ENCODE measurements around the gene C2orf76.

C2orf76 gene

DNA sequence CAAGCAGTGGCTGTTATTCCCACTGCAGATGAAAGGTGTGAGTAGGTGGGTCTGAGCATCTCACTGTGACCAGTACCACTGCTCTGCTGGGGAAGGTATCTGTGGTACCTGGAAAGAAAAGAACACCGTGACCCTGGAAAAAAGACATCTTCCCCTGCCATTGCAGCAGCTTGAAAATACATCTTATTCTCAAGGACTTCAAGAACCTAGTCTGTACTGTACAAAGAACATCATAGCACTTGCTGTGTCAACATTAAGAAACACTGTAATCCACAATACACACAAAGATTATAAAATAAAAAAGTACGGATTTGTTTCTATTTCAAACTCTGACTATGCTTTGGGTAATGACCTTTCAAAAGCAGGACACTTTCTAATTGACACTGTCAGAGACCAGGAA is 28.9 kb downstream of the C2orf76 start:
- no peak for DNase-seq (ENCODE audit: low spot score)

DNA sequence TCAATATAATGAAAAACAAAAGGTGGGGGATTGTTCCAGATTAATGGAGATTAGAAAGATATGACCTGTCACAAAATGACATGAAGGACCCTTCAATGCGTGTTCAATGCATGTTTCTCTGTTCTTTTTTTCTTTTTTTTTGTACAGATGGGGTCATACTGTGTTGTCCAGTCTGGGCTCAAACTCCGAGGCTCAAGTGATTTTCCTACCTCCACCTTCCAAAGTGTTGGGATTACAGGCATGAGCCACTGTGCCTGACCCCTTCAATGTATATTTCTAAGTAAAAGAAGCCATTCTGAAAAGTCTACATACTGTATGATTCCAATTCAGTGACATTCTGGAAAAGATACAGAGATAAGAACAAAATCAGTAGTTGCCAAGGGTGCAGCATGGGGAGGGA is 32.8 kb downstream of the C2orf76 start:
- no peak for DNase-seq (ENCODE audit: low spot score)

DNA sequence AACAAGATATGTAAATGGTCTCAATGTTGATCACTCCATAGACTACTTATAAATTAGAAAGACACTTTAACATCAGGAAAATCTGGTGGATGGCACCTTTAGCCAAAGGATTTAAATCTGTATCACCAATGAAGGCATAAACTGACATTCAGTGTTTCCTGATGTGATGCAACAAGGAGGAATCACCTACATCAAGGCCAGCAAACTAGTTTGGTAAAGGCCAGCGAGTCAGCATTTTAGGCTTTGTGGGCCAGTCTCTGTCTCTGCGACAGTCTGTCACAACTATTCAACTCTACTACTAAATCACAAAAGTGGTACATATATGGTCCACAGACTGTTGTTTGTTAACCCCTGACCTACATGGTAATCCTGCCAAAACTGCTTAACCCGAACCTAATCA is 33.3 kb downstream of the C2orf76 start:
- no peak for DNase-seq (ENCODE audit: low spot score)

DNA sequence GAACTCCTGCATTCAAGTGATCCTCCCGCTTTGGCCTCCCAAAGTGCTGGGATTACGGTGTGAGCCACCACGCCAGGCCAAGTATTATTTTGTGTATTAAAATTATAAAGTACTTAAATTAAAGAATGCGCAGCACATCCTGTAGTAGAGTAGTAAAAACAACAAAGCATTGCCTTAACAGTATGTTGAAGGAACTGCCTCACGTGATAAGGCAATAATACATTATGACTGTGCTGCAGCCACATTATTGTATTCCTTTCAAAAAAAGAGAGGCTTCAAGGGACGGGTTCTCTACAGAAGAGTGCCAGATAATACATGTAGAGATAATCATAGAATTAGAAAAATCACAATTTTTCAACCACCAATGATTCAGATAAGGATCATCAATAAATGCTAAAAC is 33.7 kb downstream of the C2orf76 start:
- DNase-seq (ENCODE audit: low spot score): no peak

DNA sequence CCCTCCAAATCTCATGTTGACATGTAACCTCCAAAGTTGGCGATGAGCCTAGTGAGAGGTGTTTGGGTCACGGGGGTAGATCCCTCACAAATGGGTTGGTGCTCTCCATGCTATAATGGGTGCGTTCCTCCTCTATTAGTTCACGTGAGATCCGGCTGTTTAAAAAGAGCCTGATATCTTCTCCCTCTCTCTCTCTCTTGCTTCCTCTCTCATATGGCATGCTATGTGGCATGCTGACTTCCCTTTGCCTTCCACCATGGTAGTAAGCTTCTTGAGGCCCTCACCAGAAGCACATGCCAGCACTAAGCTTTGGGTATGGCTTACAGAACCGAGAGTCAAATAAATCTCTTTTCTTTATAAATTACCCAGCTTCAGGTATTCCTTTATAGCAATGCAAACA is 39.2 kb downstream of the C2orf76 start:
- no peak for DNase-seq (ENCODE audit: low spot score)

DNA sequence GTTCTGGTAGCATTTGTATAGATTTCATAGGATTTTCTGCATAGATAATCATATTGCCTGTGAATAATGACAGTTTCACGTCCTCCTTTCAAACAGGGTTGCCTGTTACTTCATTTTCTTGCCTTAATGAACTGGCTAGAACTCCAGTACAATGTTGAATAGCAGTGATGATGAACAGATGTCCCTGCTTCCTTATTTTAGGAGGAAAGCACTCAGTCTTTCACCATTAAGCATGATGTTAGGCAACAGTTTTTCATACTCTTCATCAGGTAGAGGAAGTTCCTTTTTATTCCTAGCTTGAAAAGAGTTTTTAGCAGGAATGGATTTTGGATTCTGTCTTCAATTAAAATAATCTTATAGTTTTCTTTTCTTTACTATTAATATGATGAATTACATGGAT is 39.7 kb downstream of the C2orf76 start:
- DNase-seq (ENCODE audit: low spot score): no peak

DNA sequence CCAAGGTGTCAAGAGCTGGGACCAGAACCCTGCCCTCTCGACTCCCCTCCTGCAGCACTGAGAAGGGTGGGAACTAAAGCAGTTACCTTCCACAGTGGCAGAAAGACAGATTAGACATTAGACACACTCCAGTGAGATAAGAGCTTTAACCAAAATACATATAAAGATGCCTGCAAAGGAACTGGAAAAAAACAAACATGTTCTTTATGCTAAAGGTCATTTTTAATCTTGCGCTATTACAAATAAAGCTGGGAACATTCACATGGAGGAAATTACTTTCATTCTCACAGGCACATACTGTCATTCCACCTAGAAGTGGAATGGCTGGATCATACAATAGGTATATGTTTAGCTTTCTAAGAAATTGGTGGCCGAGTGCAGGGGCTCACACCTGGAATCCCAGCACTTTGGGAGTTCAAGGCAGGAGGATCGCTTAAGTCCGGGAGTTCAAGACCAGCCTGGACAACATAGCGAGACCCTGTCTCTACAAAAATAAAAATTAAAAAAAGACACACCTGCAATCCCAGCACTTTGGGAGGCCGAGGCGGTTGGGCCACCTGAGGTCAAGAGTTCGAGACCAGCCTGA is 41.9 kb downstream of the C2orf76 start:
- DNase-seq (ENCODE audit: low spot score): no peak

DNA sequence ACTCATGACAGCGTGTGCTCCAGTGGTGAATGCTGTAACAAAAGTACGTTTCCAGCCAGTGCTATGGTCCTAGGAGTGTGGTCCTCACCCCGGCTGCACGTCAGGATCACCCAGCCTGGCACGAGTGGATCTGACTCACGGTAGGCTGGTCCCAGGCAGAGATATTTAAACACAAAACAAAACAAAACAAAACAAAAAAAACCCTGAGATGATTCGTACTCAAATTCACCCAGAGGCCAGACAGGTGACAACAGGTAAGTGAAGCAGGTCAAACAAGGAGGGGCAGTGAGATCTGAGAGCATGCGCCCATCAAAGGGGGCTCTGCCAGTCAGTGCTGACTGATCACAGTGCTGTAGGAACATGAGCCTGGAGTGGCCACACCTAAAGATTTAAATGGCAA is 43.2 kb downstream of the C2orf76 start:
- no peak for DNase-seq (ENCODE audit: low spot score)

DNA sequence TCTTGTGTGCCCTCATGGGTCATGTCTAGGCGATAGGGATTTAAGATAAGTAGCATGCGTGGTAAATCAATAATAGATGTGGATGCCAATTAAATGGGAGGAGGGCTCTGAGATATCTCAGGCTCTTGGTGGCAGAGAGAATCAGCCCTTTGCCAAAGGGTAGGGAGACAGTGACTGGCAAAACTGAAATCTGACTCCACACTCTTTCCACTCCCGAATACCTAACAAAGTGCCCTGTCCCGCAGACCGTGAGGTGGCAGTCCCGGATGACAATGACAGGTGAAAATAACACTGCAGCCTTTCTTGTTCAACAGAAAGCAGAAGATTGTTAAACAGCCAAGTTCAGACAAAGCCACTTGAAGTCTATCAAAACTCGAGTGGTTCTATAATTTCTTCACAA is 47.0 kb downstream of the C2orf76 start:
- DNase-seq (ENCODE audit: low spot score): no peak

DNA sequence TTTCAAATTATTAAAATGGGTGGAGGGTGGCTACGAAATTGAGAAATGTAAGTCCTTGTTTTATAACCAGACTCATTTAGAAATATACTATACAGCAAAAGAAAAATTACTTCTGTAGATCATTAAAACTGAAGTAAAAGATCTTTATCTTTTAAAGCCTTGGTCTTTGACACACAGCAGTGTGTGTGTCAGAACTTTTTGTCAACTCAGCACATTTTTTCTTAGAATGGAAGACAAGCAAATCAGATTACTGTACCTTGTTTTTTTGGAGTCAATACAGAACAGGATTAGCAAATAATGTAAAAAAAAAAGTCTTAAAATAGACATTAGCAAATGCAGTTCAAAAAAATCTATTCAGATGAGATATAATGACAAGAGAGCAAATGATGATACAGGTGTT is 49.1 kb downstream of the C2orf76 start:
- no peak for DNase-seq (ENCODE audit: low spot score)

DNA sequence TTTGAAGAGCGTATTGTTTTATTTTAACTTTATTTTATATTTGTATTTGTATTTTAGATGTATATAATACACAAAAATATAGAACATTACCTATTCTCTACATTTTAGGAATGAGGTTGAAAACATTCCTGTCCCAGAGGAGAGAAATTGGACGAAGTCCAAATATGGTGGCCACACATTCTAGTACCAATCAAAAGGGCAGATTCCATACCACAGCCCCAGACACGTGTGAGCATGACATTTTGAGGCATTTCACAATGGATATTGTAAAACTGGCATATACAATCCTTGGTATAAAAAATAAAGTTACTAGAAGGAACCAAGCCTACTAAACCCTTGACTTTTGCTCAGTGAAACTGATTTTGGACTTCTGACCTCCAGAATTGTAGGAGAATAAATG is 50.6 kb downstream of the C2orf76 start:
- no peak for DNase-seq (ENCODE audit: low spot score)

DNA sequence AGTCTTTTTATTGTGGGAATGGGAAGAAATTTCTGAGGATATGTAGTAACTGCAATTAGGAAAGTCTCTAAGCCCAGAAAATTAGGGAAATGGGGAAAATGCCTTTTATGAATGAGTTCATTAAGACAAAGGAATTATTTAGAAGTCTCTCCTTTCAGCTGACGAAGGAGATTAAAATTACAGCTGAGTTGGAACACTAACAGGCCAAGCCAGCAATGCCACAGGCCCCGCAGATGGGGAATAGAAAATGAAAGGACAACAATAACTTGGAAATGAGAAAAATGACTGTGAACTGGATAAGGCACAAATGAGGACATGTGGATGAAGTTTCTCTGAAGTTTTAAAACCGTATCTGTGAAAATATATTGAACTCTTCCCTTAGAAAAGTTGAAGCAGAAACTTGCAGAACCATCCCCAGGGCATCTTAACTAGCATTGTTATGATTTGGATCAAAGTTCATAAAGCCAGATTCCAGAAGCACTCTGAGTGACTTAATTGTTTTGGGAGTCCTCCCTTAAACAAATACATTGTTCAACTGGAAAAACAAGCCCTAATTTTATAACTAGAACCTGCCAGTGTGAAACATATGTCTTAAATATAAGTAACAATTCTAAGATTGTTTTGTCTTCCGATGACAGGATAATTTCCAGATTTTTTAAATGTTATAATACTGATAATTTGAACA is 51.3 kb downstream of the C2orf76 start:
- no peak for DNase-seq (ENCODE audit: low spot score)

DNA sequence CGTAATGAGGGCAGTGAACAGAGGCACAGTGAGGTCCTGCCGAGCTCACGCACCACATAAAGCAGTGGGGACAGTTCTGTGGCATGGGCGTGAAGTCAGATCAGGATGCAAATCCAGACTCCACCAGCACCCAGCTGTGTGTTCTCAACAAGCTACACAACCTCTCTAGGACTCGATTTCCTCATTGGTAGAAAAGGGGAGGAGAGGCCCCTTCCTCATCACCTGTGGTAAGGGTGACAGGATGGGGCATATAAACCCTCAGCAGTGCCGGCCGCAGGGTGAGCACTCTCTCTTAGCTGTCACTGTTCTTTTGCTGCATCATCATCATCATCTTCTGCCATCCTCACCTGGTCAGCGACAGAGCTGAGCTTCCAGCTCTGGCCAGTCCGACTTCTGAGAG is 54.8 kb downstream of the C2orf76 start:
- no peak for DNase-seq (ENCODE audit: low spot score)

DNA sequence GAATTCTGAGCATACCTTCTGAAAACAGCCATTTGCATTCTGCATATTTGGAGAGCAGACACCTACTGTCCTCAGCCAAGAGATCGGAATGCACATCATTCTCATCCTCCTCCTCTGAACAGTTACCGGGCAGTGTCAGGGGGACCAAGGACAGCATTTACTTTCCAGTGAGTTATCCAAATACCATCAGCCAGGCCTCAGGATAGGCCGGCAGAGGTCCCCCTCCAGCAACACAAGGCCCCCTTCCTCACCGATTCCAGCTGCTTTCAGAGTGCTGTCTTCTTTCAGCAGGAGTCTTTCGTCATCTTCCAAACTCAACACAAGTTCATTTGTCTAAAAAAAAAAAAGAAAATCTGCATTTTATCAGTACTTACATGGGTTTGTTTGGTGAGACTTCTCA is 55.3 kb downstream of the C2orf76 start:
- no peak for DNase-seq (ENCODE audit: low spot score)

DNA sequence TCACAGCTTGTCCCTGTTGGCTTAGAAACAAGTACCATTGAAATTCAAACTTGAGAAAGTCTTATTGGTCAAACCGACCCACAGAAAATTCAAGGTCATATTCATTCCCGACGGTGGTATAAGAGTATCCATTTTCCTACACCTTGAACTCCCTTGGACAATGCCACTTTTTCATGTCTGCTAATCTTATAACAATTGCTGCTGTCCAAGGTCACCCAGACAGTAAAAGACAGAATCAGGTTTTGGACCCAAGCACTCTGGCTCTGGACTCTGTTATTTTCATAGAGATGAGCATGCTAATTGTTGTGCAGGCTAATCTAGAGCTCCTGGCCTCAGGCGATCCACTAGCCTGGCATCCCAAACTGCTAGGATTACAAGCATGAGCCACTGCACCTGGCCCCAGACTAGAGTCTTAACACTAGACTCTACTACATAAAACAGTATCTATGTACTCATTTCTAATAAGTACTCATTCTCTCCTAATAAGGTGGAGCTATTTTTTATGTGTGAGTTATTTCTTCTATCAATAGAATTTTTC is 57.8 kb downstream of the C2orf76 start:
- DNase-seq (ENCODE audit: low spot score): no peak

DNA sequence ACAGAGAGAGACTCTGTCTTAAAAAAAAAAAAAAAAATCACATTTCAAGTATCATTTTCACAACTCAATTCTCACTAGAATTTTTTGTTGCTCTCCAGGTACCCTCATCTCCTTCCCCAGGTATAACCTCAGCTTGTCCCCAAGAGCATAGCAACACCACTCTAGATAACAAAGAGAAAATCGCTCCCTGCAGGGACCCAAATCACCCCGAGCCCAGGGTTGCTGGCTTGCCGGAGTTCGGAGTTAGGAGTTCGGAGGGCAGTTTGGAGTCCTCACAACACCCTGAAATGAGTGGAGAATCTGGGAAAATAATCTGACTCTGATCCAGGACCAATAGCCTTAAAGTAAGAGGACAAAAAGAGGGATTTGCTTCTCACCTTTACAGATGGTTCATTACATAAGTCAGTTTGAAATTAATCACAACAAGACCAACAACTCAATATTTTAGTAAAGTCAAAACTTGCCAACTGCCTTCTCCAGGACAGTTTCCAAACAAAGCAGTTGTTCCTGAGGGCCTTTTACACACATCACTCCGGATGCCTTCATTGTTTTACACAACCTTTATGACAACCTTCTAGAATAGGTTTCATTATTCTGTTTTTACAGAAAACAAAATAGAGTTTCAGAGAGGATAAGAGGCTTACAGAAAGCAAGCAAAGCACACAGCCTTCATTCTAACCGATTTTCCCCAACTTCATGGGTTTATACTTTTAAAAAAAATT is 59.1 kb downstream of the C2orf76 start:
- no peak for DNase-seq (ENCODE audit: low spot score)

DNA sequence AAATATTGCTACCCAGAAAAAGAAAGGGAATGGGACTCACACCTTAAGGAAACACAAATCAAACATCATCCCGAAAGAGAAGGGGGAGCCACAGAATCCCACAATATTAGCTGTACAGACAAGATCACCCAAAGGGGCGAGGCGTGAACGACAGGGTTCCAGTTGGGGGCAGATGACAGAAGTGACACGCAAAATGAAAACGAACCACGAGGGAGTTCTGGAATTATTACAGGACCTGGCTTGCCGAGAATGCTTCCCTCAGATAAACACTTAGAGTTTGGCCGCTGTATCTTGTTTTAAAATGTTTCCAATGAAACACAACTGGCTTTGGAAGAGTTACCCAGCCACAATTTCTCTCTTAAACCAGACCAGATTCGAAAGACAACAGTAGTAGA is 60.4 kb downstream of the C2orf76 start:
- DNase-seq (ENCODE audit: low spot score): no peak

DNA sequence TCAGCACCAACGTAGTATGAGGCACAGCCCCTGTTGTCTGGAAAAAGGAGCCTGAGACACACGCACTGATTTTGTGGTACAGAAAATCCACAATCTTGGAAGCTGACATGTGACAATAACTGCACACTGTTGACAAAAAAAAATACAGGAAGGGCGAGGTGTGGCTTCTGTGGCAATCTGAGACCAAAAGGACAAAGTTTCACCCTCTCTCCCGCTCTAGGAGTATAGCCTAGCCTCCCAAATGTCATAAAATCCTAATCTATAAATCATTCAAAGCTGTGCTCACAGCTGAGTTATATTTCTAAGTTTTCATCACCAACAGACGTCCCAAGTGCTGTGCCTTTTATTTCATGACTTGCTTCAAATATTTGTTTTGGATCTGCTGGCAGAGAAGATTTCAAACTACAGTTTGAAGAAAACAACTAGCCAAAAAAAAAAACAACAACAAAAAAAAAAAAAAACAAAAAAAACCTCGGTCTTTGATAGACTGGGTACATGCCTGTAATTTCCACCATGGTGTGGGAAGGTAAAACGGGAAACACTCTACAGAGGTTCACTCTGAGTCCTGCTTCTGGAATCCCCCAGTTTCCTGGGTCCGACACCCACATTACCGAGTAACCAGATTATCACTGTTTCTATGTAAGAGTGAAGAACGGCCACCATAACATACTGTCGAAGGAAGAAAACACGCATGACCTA is 61.0 kb downstream of the C2orf76 start:
- no peak for DNase-seq (ENCODE audit: low spot score)

DNA sequence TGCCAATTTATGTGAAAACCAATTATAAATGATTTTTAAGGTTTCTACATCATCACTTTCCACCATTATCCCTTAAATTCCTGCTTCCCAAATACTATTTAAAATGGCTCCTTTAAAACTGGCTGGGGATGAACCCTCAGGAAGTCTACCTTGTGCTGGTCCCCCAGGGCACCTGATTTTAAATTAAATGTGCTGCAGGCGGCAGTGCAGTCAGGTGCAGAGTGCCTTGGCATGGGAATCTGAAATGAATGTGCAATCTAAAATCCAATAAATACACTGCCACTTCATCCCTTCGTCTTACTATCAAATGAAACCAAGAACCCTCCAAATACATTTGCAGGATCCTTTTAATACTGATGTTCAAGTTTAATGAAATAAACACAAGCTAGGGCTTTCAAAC is 61.8 kb downstream of the C2orf76 start:
- no peak for DNase-seq (ENCODE audit: low spot score)

DNA sequence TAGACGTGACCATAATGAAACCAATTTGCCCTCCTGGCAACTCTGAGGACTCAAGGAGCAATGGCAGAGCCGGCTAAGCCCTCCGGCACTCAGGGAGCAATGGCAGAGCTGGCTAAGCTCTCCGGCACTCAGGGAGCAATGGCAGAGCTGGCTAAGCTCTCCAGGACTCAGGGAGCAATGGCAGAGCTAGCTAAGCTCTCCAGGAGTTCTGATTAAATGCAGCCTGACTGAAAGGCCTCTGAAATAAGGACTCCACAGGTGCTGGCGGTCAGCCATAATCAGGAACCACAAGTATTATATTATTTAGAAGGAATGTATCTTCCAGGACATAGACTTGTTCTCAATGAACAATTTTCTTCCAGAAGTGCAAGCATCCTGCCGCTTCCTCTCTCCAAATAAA is 65.2 kb downstream of the C2orf76 start:
- DNase-seq (ENCODE audit: low spot score): no peak

DNA sequence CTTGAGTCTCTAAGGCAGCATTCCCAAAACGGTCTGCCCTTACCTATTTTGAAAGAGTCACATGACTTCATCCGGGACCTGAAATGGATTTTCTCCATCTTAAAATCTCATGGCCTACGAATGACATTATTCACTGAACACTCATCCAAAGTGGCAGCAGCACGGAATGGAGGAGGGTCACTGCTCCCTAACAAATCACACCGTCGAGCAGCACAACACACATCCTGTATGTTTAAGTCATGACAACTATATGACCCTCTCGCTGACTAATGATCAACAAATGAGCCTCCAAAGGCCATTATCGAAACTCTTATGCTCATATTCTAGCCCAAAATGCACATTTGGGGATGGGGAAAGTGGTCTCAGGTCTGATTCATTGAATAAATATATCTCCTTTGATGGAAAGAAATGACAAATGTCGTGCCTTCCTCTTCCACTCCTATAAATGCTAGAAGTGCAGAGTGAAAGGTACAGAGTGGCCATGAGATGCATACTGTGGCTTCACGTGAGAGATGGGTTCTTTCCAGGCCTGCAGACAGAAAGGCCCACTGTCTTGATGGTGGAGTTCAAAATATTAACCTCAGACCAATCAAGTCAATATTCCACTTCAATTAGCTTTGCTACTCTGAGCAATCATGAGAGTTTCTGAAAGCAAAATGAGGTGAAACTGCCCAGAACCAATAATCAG is 70.8 kb downstream of the C2orf76 start:
- no peak for DNase-seq (ENCODE audit: low spot score)

DNA sequence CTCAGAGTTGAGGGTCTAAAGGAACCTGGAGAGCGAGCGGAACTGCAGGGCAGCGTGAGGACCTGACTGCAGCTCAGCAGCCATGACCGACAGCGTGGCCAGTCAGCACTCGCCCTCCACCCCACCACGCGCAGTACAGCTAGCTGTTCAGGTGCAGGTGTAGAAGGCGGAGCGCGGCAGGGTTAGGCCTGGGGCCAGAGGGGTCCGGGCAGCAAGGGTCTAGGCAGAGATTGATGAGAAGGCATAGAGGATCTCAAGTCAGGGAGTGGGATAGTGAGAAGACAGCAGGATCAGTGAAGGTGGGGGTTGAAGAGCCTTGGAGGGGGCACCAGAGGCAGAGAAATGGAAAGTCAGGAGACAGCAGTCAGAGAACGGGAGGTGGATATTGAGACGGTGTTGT is 72.0 kb downstream of the C2orf76 start:
- DNase-seq (ENCODE audit: low spot score): no peak
